ENCODE measurements around the gene FCN1. TPM values are rescaled to one million over a fixed set of nuclear protein-coding genes. Genes with fewer than 3 reads are reported as not detected.

Gene FCN1
- total RNA-seq, 4 donors from 2014 or later, result 1.3 to 26.0 (median 1.8) TPM

- no peaks in the 10 kb centered on the region for H3K36me3 ChIP-seq
- no peaks in the 10 kb centered on the region for H3K9me3 ChIP-seq
- no peaks in the 10 kb centered on the region for H3K4me1 ChIP-seq
- intact Hi-C loops (cut with DNase I), result no loop called here
- peaks cover 0 to 16% (median 0%) of the 10 kb centered on the region in 4 donors for H3K27me3 ChIP-seq
- DNase-seq (ENCODE audit: extremely low spot score), result peak; percentile 87
- no peak overlapping the region for H3K4me3 ChIP-seq
- no peak overlapping the region for H3K27ac ChIP-seq (replicated peaks in 1 of 4)
- 93% methylated on average over 12 of the region's 13 CpGs for WGBS
- TF ChIP-seq POLR2A (IDR thresholded peaks at IDR 0.05; ENCODE audit: low read depth) (no peak), POLR2AphosphoS5 (IDR thresholded peaks at IDR 0.05) (no peak), CTCF (IDR thresholded peaks at IDR 0.05) (no peak), EP300 (IDR thresholded peaks at IDR 0.05) (no peak)
Observed at GRCh38 chr9:134879664-134880483, 37.8 kb downstream of the FCN1 start.

GRCh38 chr9:134877541-134877940, 40.2 kb downstream of the FCN1 start:
- DNase-seq (ENCODE audit: extremely low spot score), result no peak
- Histone ChIP-seq H3K4me3 (no peak overlapping the region), H3K27me3 (peaks cover 0 to 11% (median 1%) of the 10 kb centered on the region in 4 donors), H3K36me3 (no peaks in the 10 kb centered on the region), H3K4me1 (no peaks in the 10 kb centered on the region), H3K27ac (replicated peaks in 1 of 4) (no peak overlapping the region), H3K9me3 (no peaks in the 10 kb centered on the region)
- intact Hi-C loops (cut with DNase I), result no loop called here
- TF ChIP-seq POLR2A (IDR thresholded peaks at IDR 0.05; ENCODE audit: low read depth) (no peak), CTCF (IDR thresholded peaks at IDR 0.05) (no peak), EP300 (IDR thresholded peaks at IDR 0.05) (no peak), POLR2AphosphoS5 (IDR thresholded peaks at IDR 0.05) (no peak)
- 88% methylated on average over 4 of the region's 4 CpGs for WGBS

- WGBS, result 46% methylated on average over 1 of the region's 1 CpG
- peaks cover 0 to 32% (median 1%) of the 10 kb centered on the region in 4 donors for H3K27me3 ChIP-seq
- H3K36me3 ChIP-seq, result no peaks in the 10 kb centered on the region
- H3K9me3 ChIP-seq, result no peaks in the 10 kb centered on the region
- no peak overlapping the region for H3K4me3 ChIP-seq
- TF ChIP-seq POLR2AphosphoS5 (IDR thresholded peaks at IDR 0.05) (no peak), EP300 (IDR thresholded peaks at IDR 0.05) (no peak)
- intact Hi-C loops (cut with DNase I), result no loop called here
- peaks cover 0 to 11% (median 9%) of the 10 kb centered on the region in 4 donors for H3K4me1 ChIP-seq
- no peak for DNase-seq (ENCODE audit: extremely low spot score)
- no peak overlapping the region for H3K27ac ChIP-seq (replicated peaks in 1 of 4)
Observed at GRCh38 chr9:134875371-134875770, 42.3 kb downstream of the FCN1 start.

- TF ChIP-seq CTCF (IDR thresholded peaks at IDR 0.05), result no peak
- no peak for TF ChIP-seq EP300 (IDR thresholded peaks at IDR 0.05)
- TF ChIP-seq POLR2A (IDR thresholded peaks at IDR 0.05; ENCODE audit: low read depth), result no peak
- no peak for TF ChIP-seq POLR2AphosphoS5 (IDR thresholded peaks at IDR 0.05)
- no peaks in the 10 kb centered on the region for H3K9me3 ChIP-seq
- 83% methylated on average over 24 of the region's 24 CpGs for WGBS
Observed at GRCh38 chr9:134872482-134873231, 45.1 kb downstream of the FCN1 start.

More at GRCh38 chr9:134872482-134873231, 45.1 kb downstream of the FCN1 start:
- H3K27ac ChIP-seq (replicated peaks in 1 of 4), result no peak overlapping the region
- no peaks in the 10 kb centered on the region for H3K36me3 ChIP-seq
- H3K4me1 ChIP-seq, result peaks cover 0 to 11% (median 9%) of the 10 kb centered on the region in 4 donors
- DNase-seq (ENCODE audit: extremely low spot score), result no peak
- intact Hi-C loops (cut with DNase I), result no loop called here
- H3K27me3 ChIP-seq, result peaks cover 0 to 54% (median 1%) of the 10 kb centered on the region in 4 donors
- H3K4me3 ChIP-seq, result no peak overlapping the region

All from esophagus muscularis mucosa (tissue), 4 donors.